HL-60 (cell line): ENCODE data around the gene SDC1.

Experiments used
- DNase-seq, 2 experiments: peaks; one replicate each; pipeline ENCODE4 v3.0.0-alpha.2; 2010 to 2020; ENCODE audit warnings: low read depth in 1 of 2, low spot score in 1 of 2
- H3K27ac ChIP-seq: fragments of 250-450 bp; sonication (Bioruptor Pico); replicated peaks from 2 replicates; pipeline ENCODE4 v1.5.1; 2020; ENCODE audit warnings: mild to moderate bottlenecking, moderate library complexity
- H3K27me3 ChIP-seq: fragments of 250-450 bp; sonication (Bioruptor Pico); 2 replicates; pipeline ENCODE4 v1.5.1; 2021; ENCODE audit warnings: mild to moderate bottlenecking, moderate library complexity; ENCODE audit not compliant: insufficient read depth, poor library complexity, severe bottlenecking
- H3K4me3 ChIP-seq: replicated peaks from 2 replicates; pipeline ENCODE4 v1.5.1; 2011; ENCODE audit warnings: mild to moderate bottlenecking, control low read depth, low read length; ENCODE audit not compliant: insufficient read depth
- GABPA ChIP-seq: IDR thresholded peaks from 2 replicates; pipeline ENCODE4 v1.6.1; 2012; ENCODE audit warnings: low read depth
- POLR2AphosphoS5 ChIP-seq: IDR thresholded peaks from 2 replicates; pipeline ENCODE4 v1.6.1; 2012; ENCODE audit warnings: low read depth
- SPI1 ChIP-seq: IDR thresholded peaks from 2 replicates; pipeline ENCODE4 v1.6.1; 2012; ENCODE audit warnings: low read depth, mild to moderate bottlenecking, borderline replicate concordance
- TF ChIP-seq, protein P1 (sequence below): IDR thresholded peaks from one replicate; pipeline ENCODE4 v1.5.1; 2011; ENCODE audit warnings: low read length, control low read depth, inconsistent platforms; ENCODE audit not compliant: insufficient read depth
- TF ChIP-seq, protein P2 (sequence below): IDR thresholded peaks from 2 replicates; pipeline ENCODE4 v1.6.1; 2012; ENCODE audit warnings: low read depth; ENCODE audit not compliant: insufficient replicate concordance

The SDC1 gene

GRCh38 chr2:20221555-20221973 is 3.4 kb downstream of the SDC1 start:
- Histone ChIP-seq H3K27me3 (peaks cover 30% of the 10 kb centered on the region), H3K4me3 (no peak overlapping the region), H3K27ac (no peak overlapping the region)
- TF ChIP-seq GABPA, result no peak
- TF ChIP-seq POLR2AphosphoS5, result no peak
- no peak for TF ChIP-seq SPI1
- TF ChIP-seq, protein P1, sequence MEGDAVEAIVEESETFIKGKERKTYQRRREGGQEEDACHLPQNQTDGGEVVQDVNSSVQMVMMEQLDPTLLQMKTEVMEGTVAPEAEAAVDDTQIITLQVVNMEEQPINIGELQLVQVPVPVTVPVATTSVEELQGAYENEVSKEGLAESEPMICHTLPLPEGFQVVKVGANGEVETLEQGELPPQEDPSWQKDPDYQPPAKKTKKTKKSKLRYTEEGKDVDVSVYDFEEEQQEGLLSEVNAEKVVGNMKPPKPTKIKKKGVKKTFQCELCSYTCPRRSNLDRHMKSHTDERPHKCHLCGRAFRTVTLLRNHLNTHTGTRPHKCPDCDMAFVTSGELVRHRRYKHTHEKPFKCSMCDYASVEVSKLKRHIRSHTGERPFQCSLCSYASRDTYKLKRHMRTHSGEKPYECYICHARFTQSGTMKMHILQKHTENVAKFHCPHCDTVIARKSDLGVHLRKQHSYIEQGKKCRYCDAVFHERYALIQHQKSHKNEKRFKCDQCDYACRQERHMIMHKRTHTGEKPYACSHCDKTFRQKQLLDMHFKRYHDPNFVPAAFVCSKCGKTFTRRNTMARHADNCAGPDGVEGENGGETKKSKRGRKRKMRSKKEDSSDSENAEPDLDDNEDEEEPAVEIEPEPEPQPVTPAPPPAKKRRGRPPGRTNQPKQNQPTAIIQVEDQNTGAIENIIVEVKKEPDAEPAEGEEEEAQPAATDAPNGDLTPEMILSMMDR, result no peak
- TF ChIP-seq, protein P2, sequence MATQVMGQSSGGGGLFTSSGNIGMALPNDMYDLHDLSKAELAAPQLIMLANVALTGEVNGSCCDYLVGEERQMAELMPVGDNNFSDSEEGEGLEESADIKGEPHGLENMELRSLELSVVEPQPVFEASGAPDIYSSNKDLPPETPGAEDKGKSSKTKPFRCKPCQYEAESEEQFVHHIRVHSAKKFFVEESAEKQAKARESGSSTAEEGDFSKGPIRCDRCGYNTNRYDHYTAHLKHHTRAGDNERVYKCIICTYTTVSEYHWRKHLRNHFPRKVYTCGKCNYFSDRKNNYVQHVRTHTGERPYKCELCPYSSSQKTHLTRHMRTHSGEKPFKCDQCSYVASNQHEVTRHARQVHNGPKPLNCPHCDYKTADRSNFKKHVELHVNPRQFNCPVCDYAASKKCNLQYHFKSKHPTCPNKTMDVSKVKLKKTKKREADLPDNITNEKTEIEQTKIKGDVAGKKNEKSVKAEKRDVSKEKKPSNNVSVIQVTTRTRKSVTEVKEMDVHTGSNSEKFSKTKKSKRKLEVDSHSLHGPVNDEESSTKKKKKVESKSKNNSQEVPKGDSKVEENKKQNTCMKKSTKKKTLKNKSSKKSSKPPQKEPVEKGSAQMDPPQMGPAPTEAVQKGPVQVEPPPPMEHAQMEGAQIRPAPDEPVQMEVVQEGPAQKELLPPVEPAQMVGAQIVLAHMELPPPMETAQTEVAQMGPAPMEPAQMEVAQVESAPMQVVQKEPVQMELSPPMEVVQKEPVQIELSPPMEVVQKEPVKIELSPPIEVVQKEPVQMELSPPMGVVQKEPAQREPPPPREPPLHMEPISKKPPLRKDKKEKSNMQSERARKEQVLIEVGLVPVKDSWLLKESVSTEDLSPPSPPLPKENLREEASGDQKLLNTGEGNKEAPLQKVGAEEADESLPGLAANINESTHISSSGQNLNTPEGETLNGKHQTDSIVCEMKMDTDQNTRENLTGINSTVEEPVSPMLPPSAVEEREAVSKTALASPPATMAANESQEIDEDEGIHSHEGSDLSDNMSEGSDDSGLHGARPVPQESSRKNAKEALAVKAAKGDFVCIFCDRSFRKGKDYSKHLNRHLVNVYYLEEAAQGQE, result no peak
- no peak for DNase-seq

GRCh38 chr2:20220806-20221554 is 4.0 kb downstream of the SDC1 start:
- DNase-seq, result no peak
- Histone ChIP-seq H3K4me3 (no peak overlapping the region), H3K27ac (no peak overlapping the region), H3K27me3 (peaks cover 25% of the 10 kb centered on the region)
- TF ChIP-seq POLR2AphosphoS5 (no peak), GABPA (no peak)
- TF ChIP-seq, protein P1, result no peak
- TF ChIP-seq, protein P2, result no peak

DNA sequence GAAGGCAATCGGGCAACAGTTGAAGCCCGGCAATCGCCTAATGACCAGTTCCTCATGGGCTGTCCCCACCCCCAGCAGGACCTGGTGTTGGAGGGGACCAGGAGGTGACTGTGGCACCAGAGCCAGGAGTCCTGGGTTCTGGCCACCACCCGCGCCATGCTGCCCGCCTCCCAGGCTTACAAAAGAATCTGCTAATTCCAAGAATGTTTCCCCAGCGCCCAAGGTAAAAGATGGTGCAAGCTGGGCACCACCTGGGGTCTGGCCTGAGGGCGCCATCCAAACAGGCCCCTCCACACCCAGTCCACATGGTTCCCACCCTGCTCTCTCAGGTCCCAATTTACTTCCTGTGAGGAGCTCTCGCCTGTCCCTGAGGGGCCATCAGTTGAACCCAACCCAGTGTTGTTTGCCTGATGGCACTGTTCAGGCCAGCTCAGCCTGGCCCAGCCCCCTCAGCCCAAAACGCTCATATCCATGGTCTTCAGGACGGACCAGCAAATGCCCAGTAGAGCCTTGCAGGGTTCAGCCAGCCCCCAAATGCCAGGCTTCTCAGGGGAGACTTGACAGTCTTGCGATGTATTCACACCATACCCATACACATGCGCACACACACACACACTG is 5.1 kb downstream of the SDC1 start:
- TF ChIP-seq SPI1 (no peak), GABPA (no peak), POLR2AphosphoS5 (no peak)
- TF ChIP-seq, protein P1, result no peak
- TF ChIP-seq, protein P2, result no peak
- Histone ChIP-seq H3K4me3 (no peak overlapping the region), H3K27ac (no peak overlapping the region), H3K27me3 (peaks cover 19% of the 10 kb centered on the region)
- DNase-seq, result no peak
